Keratinocyte (primary cell): Measurements from ENCODE around the gene RXRA. TPM values are rescaled to one million over a fixed set of nuclear protein-coding genes. Genes with fewer than 3 reads are reported as not detected.

Source experiments
- DNase-seq: peaks from one replicate; pipeline ENCODE4 v3.0.0-alpha.2; 2011; ENCODE audit warnings: low read depth, missing footprints, low spot score
- FAIRE-seq: peaks from 2 replicates; lab custom pipeline; 2011; peaks lifted over from hg19 to GRCh38; lab: Jason Lieb, UNC
- H2AFZ ChIP-seq: 2 replicates; pipeline ENCODE4 v1.6.0; 2012; ENCODE audit warnings: low read length, control low read depth, inconsistent platforms; ENCODE audit not compliant: control insufficient read depth
- H3K27ac ChIP-seq: 2 replicates; pipeline ENCODE4 v1.5.1; 2011; ENCODE audit warnings: low read length; ENCODE audit not compliant: control insufficient read depth, insufficient read depth
- H3K27me3 ChIP-seq: 3 replicates; pipeline ENCODE4 v1.6.0; 2011; ENCODE audit warnings: low read length; ENCODE audit not compliant: control insufficient read depth, insufficient read depth; ENCODE audit errors: extremely low read depth
- H3K36me3 ChIP-seq, 2 experiments: 2 replicates in 1 of 2; 3 replicates in 1 of 2; pipeline ENCODE4 v1.5.1; 2011; ENCODE audit warnings: low read length in 2 of 2, mild to moderate bottlenecking in 1 of 2; ENCODE audit not compliant: control insufficient read depth in 2 of 2, insufficient read depth in 2 of 2; ENCODE audit errors: extremely low read depth in 1 of 2
- H3K4me1 ChIP-seq: 3 replicates; pipeline ENCODE4 v1.5.1; 2011; ENCODE audit warnings: low read length; ENCODE audit not compliant: control insufficient read depth, insufficient read depth; ENCODE audit errors: extremely low read depth
- H3K4me2 ChIP-seq: 3 replicates; pipeline ENCODE4 v1.6.0; 2011; ENCODE audit warnings: low read depth, low read length; ENCODE audit not compliant: control insufficient read depth, insufficient read depth; ENCODE audit errors: extremely low read depth
- H3K4me3 ChIP-seq, 3 experiments: fragments of 200-600 bp in 1 of 3; sonication (generic) in 1 of 3; 2 replicates in 2 of 3; 3 replicates in 1 of 3; pipeline ENCODE4 v1.5.1; 2011 to 2016; ENCODE audit warnings: low read length in 3 of 3, mild to moderate bottlenecking in 3 of 3, control low read depth in 2 of 3, inconsistent platforms in 1 of 3, low read depth in 1 of 3, mixed read lengths in 1 of 3, mixed run types in 1 of 3, moderate library complexity in 1 of 3; ENCODE audit not compliant: control insufficient read depth in 2 of 3, insufficient read depth in 2 of 3; ENCODE audit errors: extremely low read depth in 1 of 3
- H3K79me2 ChIP-seq: 2 replicates; pipeline ENCODE4 v1.6.0; 2012; ENCODE audit warnings: low read length; ENCODE audit not compliant: control insufficient read depth, insufficient read depth
- H3K9ac ChIP-seq: 3 replicates; pipeline ENCODE4 v1.6.0; 2011; ENCODE audit warnings: low read length; ENCODE audit not compliant: control insufficient read depth, insufficient read depth; ENCODE audit errors: extremely low read depth
- H3K9me1 ChIP-seq: 3 replicates; pipeline ENCODE4 v1.6.0; 2011; ENCODE audit warnings: low read length; ENCODE audit not compliant: control insufficient read depth, insufficient read depth; ENCODE audit errors: extremely low read depth
- H3K9me3 ChIP-seq: 2 replicates; pipeline ENCODE4 v1.5.1; 2012; ENCODE audit warnings: low read depth, low read length; ENCODE audit not compliant: control insufficient read depth
- H4K20me1 ChIP-seq: 3 replicates; pipeline ENCODE4 v1.6.0; 2011; ENCODE audit warnings: low read length; ENCODE audit not compliant: control insufficient read depth, insufficient read depth; ENCODE audit errors: extremely low read depth
- CTCF ChIP-seq, 3 experiments: IDR thresholded peaks in 1 of 3; conservative IDR thresholded peaks in 1 of 3; optimal IDR thresholded peaks in 1 of 3; 2 replicates in 2 of 3; 3 replicates in 1 of 3; pipeline versions ENCODE3 to v1.5.1; 2011; ENCODE audit warnings: low read length in 3 of 3, mild to moderate bottlenecking in 3 of 3, moderate library complexity in 2 of 3, control low read depth in 1 of 3, inconsistent platforms in 1 of 3; ENCODE audit not compliant: insufficient read depth in 2 of 3; ENCODE audit errors: extremely low read depth in 1 of 3
- EZH2 ChIP-seq: IDR thresholded peaks from one replicate; pipeline ENCODE4 v1.6.1; 2012; ENCODE audit warnings: inconsistent platforms, mild to moderate bottlenecking, low read length, moderate library complexity
- dilution Hi-C: fragments of 300-500 bp; cut with MboI; formaldehyde crosslinking; loops from one replicate; pipeline ENCODE4 v1.7.0; 2020; ENCODE audit warnings: low sequenced_read_pairs; ENCODE audit not compliant: extremely low pct_ligation_motif_present
- polyA plus RNA-seq, 5 experiments: library from polyadenylated mRNA; depleted of rRNA in 3 of 5; stranded (reverse) in 3 of 5; stranded (forward) in 1 of 5; unstranded in 1 of 5; fragments of >200 nt; gene quantifications; 1 replicate in 1 of 5; 2 replicates in 3 of 5; 3 replicates in 1 of 5; pipeline versions ENCODE4 v1.2.1 to v1.2.3, GENCODE V29; 2011 to 2012; ENCODE audit warnings: missing spikeins in 2 of 5, low read depth in 1 of 5, low replicate concordance in 1 of 5

Gene RXRA
- polyA plus RNA-seq, 1 donor (not counting 4 experiments of a cell fraction or from before 2014, with no cell fraction given) = 9.7 TPM

- DNase-seq (no peak), FAIRE-seq (no peak)
- Histone ChIP-seq H4K20me1 (no peaks in the 10 kb centered on the region), H3K27ac (no peak overlapping the region), H3K9me1 (no peaks in the 10 kb centered on the region), H3K4me1 (peaks cover 7% of the 10 kb centered on the region), H3K9me3 (no peaks in the 10 kb centered on the region), H3K9ac (no peak overlapping the region), H3K27me3 (peaks cover 23% of the 10 kb centered on the region), H3K4me2 (no peak overlapping the region), H3K79me2 (no peaks in the 10 kb centered on the region), H3K4me3 (no peak overlapping the region), H2AFZ (no peak overlapping the region), H3K36me3 (no peaks in the 10 kb centered on the region)
- no peak for TF ChIP-seq CTCF (optimal IDR thresholded peaks at IDR 0.05 in 1 of 3, IDR thresholded peaks at IDR 0.05 in 1 of 3, conservative IDR thresholded peaks at IDR 0.05 in 1 of 3; ENCODE audit: extremely low read depth in 1 of 3, insufficient read depth in 2 of 3, low read length in 3 of 3)
- no peak for TF ChIP-seq EZH2
- dilution Hi-C loops = no loop called here
Observed at GRCh38 chr9:134320126-134320867, 6.0 kb upstream of the RXRA start.

- Histone ChIP-seq H3K9me3 (no peaks in the 10 kb centered on the region), H3K79me2 (no peaks in the 10 kb centered on the region), H3K9me1 (no peaks in the 10 kb centered on the region), H2AFZ (no peak overlapping the region), H3K9ac (no peak overlapping the region), H3K36me3 (no peaks in the 10 kb centered on the region), H3K4me2 (no peak overlapping the region), H3K4me1 (peaks cover 7% of the 10 kb centered on the region), H3K27ac (no peak overlapping the region), H4K20me1 (no peaks in the 10 kb centered on the region), H3K27me3 (peaks cover 23% of the 10 kb centered on the region), H3K4me3 (no peak overlapping the region)
- TF ChIP-seq CTCF (optimal IDR thresholded peaks at IDR 0.05 in 1 of 3, IDR thresholded peaks at IDR 0.05 in 1 of 3, conservative IDR thresholded peaks at IDR 0.05 in 1 of 3; ENCODE audit: extremely low read depth in 1 of 3, insufficient read depth in 2 of 3, low read length in 3 of 3) (no peak), EZH2 (no peak)
- DNase-seq = no peak
- dilution Hi-C loops = no loop called here
- no peak for FAIRE-seq
Observed at GRCh38 chr9:134320868-134321471, 5.3 kb upstream of the RXRA start.
